NCI-H2196 (cell line): ENCODE results near the gene RFX7.
"Not testable (repeated sequence)": the region's sequence is repeated elsewhere in the genome, so short reads cannot be mapped to it uniquely, and the experiment has no call there.

Experiments
- DNase-seq: peaks from one replicate; lab custom pipeline; 2025; ENCODE audit not compliant: unreplicated experiment; lab: John Stamatoyannopoulos, UW

RFX7 gene

DNA sequence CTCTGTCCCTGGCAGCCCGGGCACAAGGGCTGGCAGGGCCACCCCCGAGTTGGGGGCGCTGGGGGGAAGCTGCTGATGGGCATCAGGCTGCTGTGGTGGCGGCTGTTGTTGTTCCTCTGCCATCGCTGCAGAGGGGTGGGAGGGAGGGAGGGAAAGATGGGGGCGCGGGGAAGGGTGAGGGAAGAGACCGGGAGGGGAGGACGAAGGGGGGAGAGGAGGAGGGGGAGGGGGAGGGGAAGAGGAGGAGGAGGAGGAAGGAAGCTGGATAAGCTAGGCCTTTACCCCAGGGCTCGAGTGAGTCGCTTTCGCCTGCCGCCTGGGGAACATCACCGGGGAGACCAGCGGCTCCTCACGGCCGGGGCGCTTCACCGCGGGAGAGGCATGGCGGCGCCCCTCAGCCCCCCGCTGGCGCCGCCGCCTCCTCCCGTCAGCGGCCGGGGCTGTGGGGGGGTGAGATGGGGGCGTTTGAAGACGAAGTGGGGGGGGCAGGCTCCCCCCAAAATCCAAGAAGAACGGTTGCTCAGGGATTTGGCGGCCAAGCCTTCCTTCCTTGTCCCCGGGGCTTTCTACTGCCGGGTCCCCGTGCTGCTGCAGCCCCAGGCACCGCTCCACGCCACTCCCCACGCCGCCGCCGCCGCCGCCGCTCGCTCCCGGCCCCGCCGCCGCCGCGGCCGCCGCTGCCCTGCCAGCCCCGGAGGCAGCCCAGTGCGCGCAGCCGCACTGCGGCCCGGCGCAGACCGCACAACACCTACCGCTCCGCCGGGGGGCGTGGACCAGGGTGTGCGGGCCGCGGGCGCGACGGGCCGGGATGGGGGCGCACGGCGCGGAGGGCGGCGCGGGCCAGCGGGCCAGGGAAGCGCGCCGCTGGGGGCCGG is at the start of gene RFX7:
TSS of gene RFX7 (minus strand) at position 717 of the 875 bp plus-strand sequence. CDS start at position 123, 594 bp downstream.
- DNase-seq = peak; percentile 44

DNA sequence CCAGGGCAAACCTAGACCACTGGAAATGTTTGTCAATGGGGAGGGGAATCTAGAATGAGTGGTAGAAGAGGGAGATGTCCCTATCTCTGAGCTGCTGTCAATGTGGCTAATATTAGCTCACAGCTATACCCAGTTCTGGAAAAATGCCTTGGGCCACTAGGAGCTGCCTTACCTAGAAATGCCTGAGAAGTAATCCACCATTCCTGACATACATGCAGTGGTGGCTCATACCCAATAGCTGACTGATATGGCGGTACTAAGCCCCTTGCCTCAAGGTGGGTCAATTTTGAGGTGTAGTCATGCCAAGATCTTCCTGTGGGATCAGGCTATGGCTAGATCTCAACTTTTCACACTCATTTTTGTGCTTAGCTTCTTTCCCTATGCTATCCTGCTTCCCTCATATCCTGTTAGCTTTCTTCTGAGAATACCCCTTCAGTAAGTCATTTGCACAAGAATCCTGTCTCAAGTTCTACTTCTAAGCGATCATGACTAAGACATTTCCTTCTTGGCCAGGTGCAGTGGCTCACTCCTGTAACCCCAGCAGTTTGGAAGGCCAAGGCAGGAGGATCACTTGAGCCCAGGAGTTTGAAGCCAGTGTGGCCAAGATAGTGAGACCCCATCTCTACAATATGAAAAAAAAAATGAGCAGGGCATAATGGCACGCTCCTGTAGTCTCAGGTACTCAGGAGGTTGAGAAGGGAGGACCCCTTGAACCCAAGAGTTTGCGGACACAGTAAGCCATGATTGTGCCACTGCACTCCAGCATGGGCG is 49.1 kb upstream of the RFX7 start:
- no peak for DNase-seq

DNA sequence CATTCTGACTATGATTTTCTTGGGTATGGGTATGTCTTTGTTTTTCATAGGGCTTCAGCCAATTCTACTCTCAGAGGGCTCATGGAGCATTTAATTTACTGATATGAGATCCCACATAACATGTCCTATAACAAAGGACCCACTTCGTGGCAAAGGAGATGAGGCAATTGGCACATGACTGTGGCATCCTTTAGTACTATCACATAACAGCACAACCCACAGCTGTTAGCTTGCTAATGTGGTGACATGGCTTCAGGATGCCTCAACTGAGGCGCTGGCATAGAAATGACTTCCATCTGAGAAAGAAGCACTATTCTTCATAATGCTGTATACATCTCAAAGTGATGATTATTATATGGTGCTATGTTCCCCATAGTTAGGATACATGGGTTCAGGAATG is 48.1 kb upstream of the RFX7 start:
- no peak for DNase-seq

DNA sequence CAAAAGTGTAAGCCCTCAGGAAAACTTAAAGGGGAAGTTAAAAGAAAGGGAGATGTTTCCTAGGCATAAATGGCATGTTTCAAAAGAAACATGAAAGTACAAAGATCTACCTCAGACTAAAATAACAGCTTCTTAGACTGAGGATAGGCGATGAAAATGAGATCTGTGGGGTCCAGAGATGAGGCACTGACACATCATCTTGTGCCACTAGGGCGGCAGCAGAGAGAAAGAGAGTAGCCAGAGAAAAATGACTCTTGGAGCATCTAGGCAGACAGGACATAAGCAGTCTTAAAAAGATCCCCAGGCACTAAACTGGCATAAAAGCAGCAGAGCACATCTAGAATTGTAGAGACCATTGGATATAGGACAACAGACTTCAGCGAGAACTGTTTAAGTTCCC is 42.5 kb upstream of the RFX7 start:
- DNase-seq = no peak

DNA sequence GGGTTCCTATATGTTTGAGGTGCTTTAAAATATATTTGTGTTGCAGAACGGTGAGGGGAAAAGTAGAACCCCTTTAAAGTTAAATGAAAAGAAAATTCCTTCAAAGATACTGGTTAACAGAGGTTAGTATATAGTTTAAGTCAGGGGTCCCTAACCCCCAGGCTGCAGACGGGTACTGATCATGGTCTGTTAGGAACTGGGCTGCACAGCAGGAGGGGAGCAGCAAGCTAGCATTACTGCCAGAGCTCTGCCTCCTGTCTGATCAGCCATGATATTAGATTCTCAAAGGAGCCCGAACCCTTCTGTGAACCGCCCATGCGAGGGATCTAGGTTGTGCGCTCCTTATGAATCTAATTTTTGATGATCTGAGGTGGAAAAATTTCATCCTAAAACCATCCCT is 37.5 kb upstream of the RFX7 start:
- no peak for DNase-seq

DNA sequence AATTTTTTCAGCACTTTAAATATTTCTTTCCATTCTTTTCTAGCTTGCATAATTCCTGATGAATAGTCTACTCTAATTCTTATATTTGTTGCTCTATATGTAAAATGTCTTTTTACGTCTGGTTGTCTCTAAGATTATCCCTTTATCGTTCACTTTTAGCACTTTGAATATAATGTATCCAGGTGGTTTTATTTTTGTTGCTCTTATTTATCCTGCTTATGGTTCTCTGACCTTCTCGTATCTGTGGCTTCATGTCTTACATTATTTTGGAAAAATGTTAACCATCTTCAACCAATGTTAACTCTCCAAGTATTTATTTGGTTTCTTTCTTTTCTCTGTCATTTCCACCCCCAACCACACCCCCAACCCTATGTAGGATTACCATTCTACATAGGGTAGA is 30.0 kb upstream of the RFX7 start:
- DNase-seq = no peak

DNA sequence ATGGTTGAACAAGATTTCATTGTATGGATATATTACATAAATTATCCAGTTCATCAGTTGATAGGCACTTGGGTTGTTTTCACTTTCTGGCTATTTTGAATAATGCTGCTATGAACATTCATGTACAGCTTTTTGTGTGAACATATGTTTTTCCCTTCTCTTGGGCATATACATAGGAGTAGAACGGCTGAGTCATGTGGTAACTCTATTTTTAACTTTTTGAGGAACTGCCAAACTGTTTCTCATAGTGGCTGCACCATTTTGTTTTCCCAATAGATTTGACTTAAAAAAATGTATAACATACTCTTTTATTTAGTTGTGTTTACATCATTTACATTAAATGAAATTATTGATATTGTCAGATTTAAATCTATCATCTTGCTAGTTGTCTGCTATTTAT is 28.8 kb upstream of the RFX7 start:
- DNase-seq = no peak

DNA sequence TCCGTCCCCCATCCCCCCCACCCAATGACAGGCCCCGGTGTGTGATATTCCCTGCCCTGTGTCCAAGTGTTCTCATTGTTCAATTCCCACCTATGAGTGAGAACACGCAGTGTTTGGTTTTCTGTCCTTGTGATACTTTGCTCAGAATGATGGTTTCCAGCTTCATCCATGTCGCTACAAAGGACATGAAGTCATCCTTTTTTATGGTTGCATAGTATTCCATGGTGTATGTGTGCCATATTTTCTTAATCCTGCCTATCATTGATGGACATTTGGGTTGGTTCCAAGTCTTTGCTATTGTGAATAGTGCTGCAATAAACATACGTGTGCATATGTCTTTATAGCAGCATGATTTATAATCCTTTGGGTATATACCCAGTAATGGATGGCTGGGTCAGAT is 22.8 kb upstream of the RFX7 start:
- not testable (repeated sequence) for DNase-seq

DNA sequence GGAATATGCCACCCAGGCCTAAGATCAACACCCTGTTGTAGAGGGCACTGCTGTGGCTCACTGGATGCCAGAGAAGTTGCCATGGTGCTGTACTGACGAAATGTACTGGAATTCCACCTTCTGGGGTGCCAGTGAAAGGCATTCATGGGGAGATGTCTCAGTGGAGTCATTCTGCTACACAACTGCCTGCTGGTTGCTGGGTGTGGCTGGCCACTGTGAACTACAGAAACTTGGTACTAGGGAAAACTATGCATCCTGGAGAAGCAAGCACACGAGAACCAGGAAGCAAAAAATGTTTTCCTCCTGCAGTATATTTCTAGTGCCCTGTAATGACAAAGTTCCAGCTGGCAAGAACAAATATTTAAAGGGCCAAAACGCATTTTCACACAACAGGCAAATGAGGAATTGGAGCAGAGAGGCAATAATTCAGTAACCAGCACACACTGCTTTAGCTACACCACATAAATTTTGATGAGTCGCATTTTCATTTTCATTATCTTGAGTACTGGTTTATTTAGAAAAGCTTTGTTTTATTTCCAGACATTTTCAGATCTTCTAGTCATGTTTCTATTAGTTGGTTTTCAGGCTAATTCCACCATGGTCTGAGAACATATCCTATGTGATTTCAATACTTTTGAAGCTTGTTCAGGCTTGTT is 18.3 kb upstream of the RFX7 start:
- DNase-seq = no peak

DNA sequence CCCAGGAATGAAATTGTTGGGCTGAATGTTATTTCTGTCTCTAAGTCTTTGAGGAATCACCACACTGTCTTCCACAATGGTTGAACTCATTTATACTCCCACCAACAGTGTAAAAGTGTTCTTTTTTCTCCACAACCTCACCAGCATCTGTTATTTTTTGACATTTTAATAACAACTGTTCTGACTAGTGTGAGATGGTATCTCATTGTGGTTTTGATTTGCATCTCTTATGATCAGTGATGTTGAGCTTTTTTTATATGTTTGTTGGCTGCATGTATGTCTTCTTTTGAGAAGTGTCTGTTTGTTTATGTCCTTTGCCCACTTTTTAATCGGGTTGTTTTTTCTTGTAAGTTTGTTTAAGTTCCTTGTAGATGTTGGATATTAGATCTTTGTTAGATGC is 13.6 kb upstream of the RFX7 start:
- not testable (repeated sequence) for DNase-seq

DNA sequence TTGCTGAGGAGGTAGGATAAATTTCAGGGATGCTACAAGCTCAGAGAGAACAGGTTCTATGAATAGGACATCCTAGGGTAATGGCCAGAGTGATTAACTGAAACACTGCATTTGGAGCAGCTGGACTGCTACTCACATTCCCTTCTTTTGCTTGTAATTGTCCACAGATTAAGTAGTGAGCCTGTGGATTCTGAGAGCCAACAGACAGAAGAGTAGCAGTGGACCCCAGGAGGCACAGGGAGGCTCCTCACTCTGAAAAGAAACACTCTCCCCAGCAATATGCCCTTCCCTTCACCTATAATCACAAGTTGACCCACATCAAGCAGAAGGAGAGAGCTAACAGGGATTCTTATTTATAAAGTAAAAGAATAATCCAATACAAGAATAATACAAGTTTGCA is 10.6 kb upstream of the RFX7 start:
- DNase-seq = no peak

DNA sequence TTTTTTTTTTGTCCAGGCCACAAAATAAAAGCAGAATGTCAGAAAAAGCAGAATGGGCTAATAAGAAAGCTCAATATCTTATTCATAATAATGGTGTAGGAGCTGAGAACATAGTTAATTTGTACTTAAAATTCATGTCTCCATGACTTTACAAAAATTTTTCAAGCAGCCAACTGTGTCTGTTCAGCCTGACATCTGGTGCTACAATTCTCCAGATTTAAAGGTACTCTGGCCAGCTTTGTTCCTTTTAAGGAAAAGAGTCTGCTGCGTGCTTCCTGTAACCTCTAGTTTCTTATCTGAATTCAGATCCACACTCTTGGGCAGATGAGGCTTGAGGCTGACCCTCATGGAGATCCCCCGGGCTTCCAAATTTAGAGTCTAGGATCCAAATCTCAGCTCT is 8.7 kb upstream of the RFX7 start:
- DNase-seq = no peak

DNA sequence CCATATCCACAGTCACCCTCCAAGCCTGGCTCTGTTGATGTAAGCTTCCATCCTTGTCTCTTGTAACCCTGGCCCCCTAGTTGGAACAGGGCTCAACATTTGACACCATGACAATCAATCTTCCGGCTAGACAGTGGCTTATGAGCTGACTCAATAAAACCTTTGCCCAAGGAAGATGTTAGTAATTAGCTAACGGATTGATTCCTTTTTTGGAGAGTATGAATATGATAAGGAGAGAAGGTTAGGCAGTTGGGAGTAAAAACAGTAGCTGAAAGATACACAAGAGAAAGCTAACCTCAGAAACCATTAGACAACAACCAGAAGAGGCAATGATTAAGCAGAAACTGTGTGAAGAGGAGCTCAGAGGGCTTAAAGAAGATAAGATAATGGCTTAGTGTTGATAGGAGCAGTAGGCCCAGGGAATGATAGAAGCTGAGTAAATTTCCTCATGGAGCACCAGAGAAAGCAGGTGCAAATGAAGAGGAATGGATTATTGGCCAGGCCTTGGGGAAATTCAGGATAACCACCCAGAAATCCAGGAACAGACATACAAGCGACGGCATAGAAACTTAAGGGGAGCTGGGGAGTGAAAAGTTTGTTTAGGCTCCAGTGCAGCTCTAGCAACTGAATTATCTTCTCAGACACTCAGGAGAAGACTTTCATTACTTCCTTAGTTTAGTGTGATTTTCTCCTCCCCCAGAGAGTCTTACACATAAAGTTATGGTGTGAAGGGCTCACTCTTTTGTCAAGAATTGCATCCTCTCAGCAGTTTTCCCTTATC is 7.8 kb upstream of the RFX7 start:
- no peak for DNase-seq

DNA sequence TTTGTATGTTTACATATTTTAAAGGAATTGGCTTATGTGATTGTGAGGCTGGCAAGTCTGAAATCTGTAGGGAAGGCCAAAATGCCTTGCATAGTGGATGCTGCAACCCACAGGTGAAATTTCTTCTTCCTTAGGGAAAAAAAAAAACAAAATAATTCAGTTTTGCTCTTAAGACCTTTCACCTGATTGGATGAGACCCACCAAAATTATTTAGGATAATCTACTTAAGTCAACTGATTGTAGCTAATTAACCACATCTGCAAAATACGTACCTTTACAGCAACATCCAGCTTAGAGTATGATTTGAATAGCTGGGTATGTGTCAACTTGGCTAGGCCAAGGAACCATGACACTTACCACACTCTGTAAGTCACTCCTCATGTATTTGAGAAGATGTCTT is 6.9 kb upstream of the RFX7 start:
- DNase-seq = no peak

DNA sequence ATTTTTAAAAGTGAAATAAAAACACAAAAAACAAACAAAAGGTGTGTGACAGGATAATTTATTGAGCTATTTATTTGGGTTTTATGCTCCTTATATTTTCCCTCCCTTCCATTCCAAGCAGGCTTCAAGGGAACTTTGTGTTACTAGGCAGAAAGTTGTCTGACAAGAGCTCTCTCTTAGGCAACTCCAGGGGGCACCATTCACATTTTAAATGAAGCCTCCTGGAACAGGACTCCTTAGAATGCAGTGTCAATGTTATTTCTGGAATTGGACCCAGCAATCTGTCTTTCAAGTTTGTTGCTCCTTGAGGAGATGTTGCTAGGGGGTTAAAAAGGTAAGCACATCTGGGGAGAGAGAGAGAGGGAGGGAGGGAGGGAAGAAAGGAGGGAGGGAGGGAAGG is 5.4 kb upstream of the RFX7 start:
- peak; percentile 41 for DNase-seq

DNA sequence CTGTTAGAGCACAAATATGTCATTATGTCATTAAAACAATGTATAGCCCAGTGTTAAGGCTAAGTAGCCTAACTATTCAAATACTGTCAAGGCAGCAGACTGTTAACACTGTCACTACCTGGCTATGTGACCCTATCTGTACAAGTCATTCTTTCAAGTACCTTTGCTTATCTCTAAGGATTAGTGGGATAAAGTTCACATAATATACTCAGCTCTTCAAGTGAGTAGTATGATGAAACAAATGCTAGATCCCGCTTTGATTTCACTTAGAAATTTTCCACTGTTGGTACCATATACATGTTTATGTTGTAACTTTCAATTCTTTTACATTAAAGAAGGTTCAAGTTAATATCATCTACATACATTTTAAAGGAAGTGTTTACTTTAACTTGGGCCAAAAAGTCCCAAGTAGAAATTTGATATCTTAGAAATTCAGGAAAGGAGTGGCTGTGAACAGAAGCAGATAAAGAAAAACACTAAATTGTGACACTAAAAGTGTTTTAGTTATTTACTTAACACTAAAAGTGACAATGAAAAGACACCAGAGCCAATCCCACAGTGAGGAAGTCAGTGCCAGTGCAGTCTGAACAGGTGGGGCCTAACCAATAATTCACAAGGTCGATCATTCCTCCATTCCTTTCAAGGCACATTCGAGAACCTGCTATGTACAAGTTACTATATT is 4.8 kb upstream of the RFX7 start:
- no peak for DNase-seq

DNA sequence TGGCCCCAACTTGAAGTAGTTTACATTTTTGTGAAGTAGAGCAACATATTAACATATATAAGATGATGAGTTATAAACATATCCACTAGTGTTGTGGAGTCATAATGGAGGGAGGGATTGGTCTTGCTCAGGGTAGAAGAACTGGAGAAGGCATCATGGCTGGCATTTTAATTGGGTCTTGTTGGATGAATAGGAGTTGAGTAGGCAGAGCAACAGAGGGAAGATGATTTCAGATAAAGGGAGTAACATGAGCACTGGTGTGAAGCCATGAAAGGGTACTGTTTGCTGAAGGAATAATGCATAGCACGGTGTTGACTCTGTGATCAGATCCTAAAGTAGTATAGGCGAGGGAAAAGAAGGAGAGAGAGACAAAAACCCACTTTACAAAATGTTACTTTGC is 3.6 kb upstream of the RFX7 start:
- no peak for DNase-seq

DNA sequence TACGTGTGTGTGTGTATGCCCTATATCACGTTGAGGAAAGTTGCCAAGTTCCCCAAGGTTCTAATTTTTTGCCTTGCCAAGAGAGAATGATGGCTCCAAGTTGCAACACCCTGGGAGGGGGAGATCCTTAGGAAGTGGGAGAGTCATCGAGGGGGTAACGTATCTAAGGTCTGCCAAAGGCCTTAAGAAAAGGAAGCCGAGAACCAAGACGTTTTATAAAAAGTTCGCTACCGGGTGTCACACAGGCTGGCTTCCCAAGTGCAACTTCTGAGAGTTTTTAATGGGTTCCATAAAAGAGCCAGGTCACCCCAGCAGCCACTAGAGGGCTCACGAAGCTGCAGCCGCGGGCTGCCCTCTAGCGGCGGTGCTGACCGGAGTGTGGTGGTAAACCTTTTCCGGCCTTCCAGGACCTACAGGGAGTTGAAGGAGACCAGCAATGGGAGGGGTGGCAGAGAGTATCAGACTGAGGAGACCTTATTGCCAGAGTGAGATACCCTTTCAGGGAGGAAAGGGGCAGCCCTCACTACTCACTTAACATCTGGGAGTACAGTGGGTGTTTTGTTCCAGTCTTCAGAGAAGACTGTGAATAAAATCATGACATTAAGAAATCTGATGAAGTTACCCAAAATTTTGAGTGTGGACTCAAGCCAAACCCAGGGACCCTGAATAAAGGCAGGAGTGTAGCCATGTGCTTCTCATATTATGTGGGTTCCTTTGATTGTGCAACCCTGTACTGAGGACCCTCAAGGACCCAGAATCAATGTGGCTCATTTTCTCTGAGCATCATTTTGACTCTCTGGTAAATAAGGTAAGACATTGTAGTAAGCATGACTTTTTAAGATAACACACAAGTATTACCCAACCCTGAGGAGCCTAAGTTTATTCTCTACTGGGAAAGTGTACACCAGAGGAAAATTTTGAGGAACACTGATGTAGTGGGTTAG is 2.5 kb upstream of the RFX7 start:
- DNase-seq = peak; percentile 74

DNA sequence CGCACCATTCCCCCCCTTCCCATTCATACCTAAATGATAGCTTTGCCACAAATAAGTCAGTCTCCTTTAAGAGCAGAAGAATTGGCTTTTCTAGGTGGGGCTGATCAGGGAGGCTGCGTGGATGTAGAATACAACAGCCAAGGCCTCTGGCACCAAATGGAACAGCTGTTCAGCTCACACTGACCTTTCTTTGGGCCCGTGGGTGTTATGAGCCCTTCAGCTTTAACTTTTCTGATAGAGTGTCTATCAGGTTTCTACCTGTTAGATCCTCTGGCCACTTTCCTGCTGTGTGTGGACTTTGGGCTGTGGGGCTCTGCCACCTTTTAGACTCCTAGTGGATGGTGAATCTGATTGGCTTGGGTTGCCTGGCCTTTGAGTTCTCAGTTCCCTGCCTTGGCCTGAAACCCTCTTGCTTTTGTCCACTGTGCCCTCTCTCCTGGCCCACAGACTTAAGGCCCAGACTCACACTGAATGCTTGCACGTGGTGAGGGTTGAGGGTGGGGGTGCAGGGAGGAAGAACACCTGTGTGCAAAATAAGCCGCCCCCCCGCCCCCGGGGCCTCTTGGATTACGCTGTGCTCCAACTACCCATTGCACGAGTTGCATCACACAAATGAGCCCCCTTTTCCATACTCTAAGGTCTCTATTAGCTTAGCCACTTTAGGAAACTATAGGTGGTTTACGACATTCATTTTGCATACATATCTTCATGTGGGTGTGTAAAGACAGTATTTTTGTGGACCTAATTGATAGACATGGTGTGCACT is 1.3 kb upstream of the RFX7 start:
- no peak for DNase-seq
